AG09319 (cell line): ENCODE data around the gene ABCC3.

Source experiments
- DNase-seq: peaks from one replicate; pipeline ENCODE4 v3.0.0-alpha.2; 2010; ENCODE audit warnings: low read depth; ENCODE audit errors: extremely low read depth
- TF ChIP-seq, protein P1 (sequence below): IDR thresholded peaks from 2 replicates; pipeline ENCODE4 v1.5.1; 2011; ENCODE audit warnings: low read depth, mild to moderate bottlenecking, inconsistent platforms, low read length, moderate library complexity

ABCC3 gene

DNA sequence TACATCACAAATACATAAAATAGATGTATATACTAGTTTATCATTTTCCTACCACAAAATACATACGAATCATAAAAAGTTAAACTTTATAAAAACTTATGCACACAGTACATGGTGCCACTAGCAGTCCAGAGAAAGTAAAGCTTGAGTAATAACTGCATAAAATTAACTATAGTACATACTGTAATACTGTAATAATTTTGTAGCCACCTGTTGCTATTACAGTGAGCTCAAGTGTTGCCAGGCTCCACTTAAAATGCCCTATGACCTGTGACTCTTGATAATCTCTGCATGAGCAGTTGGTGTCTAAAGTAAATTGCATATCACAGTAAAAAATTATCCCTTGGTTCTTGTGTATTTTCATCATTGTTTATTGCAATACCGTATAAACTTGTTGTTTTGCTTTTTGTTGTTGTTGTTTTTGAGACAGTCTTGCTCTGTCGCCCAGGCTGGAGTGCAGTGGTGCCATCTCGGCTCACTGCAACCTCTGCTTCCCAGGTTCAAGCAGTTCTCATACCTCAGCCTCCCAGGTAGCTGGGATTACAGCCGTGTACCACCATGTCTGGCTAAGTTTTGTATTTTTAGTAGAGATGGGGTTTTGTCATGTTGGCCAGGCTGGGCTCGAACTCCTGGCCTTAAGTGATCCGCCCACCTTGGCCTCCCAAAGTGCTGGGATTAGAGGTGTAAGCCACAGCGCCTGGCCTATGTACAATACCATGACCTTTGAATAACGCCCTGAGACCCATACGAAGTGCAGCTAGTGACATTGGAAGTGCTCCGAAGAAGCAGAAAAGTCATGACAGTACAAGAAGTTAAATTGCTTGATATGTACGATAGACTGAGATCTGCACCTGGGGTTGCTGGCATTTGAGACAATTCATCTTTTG lies 91.3 kb downstream of the ABCC3 start:
- TF ChIP-seq, protein P1, sequence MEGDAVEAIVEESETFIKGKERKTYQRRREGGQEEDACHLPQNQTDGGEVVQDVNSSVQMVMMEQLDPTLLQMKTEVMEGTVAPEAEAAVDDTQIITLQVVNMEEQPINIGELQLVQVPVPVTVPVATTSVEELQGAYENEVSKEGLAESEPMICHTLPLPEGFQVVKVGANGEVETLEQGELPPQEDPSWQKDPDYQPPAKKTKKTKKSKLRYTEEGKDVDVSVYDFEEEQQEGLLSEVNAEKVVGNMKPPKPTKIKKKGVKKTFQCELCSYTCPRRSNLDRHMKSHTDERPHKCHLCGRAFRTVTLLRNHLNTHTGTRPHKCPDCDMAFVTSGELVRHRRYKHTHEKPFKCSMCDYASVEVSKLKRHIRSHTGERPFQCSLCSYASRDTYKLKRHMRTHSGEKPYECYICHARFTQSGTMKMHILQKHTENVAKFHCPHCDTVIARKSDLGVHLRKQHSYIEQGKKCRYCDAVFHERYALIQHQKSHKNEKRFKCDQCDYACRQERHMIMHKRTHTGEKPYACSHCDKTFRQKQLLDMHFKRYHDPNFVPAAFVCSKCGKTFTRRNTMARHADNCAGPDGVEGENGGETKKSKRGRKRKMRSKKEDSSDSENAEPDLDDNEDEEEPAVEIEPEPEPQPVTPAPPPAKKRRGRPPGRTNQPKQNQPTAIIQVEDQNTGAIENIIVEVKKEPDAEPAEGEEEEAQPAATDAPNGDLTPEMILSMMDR: no peak
- DNase-seq: no peak

DNA sequence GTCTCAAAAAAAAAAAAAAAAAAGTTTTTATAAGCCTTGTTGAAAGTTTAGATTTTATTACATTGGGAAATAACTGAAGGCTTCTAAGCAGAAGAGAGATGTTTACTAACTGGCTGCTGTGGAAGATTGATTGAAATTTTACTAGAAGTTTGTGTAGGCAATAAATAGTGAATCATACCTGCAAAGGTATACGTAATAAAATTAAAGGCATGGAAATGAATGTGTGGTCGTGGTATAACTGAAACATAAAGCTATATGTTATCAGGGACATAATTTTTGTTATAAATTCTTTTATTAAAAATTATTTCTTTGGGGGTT lies 93.4 kb downstream of the ABCC3 start:
- DNase-seq: no peak
- TF ChIP-seq, protein P1: no peak

DNA sequence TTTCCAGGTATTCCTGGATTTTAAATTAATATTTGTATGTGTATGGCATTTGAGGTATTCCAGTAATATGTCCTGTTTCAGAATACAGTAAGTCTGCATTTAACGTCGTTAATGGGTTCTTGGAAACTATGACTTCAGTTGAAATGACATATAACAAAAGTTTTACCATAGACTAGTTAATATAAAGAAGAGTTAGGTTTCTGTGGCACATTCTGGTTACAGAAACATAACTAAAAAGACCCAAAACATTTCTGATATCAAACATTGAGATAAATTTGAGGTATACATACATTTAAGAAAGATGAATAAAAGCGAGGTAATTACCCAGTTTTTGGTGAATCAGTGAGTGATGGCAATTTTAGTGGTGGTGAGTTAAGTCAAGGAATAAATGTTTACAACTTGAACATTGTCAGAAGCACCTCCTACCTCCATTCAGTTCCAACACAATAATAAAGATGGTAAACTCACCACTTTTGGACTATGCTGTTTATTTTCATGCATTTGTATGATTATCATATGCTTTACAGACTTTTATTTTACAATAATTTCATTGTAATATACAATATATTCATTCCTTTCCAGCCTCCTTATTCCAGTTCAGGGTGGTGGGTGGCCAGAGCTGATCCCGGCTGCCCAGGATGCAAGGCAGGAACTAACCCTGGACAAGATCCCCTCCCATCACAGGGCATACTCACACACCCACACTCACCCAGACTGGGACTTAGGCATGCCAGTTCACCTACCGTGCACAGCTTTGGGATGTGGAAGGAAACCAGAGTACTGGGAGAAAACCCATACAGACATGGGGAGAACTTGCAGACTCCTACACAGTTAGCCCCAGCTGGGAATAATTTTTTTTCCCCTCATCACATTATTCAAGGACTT lies 94.4 kb downstream of the ABCC3 start:
- TF ChIP-seq, protein P1: no peak

DNA sequence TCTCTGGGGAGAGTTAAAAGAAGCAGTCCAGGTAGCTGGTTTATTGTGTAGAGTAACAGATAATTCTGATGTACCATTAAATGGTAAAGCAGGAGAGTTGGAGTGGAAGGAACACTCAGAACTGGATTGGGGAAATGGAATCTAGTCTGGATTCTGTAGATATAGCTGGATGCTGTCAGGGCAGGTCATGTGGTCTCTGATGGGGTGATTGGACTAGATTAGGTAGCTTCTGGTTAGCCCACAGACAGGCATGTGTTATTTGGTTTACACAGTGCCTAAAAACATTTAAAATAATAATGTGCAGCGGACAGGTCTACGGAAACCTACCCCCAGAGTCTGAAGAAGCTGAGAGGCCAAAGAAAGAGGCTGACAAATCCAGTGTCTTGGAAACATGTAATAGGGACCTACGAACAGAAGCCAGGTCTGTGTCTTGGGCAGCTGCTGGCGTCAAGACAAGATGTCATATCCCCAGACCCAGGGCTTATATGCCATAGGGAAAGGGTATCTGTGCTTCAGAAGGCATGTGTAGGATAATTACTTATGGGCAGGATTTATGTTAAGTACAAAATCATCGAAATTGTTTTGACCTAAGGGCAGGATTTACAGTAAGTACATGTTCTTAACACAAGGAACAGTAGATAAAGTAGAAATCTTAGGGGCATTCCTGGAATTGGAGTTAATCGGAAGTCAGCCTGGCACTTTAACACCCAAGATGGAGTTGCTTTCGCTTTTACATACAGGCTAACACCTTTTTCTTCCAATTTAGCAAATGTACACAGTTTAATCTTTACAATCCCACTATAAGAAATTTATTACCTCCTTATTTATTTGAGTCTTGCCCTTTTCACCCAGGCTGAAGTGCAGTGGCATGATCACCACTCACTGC lies 97.1 kb downstream of the ABCC3 start:
- TF ChIP-seq, protein P1: no peak
- DNase-seq: no peak

More for the DNA sequence above, 94.4 kb downstream of the ABCC3 start:
- DNase-seq: no peak

DNA sequence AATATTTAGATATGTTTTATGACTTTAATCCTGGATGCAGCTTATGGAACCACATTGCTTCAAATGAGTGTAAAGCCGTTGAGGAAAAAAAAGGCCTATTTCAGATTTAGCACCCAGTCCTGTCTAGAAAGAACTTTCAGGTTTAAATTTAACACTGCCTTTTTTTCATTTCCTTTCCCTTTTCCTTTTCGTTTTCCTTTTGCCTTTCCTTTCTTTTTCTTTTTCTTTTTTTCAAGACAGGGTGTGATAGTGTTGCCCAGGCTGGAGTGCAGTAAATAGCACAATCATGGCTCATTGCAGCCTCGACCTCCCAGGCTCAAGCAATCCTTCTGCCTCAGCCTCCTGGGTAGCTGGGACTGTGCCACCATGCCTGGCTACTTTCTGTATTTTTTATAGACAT lies 100.6 kb downstream of the ABCC3 start:
- TF ChIP-seq, protein P1: no peak
- DNase-seq: no peak

DNA sequence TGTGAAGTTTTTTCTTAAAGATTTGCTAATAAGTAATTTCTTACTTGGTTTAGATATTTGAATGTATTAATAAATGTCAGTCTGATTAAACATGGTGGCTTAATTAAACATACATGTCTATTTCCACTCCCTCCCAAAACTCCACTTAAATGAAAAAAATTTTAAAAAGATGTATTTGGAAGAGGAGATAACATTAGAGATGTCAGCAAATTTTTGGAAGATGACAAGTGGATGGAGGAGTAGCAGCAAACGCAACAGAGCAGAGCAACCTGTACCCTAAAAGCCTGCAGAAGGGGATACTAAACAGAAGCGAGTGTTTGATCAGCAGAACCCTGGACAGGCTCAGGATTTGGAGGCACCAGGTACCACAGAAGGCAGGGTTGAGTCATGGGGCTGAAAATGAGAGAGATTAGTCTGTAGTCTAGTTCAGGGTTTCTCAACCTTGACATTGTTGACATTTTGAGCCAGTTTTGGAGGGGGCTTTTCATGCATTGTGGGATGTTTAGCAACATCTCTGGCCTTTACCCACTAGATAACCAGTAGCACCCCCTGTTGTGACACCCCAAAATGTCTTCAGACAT lies 102.5 kb downstream of the ABCC3 start:
- no peak for DNase-seq

More for the DNA sequence above, 102.5 kb downstream of the ABCC3 start:
- TF ChIP-seq, protein P1: no peak
